Activated CD4-positive, alpha-beta T cell treated with anti-CD3 and anti-CD28 coated beads, Interleukin-2, Interleukin-6, amounts not matched to agents 100 ng/mL and 50 ng/mL, durations not matched to agents 16 hours and 8 hours (primary cell): Measurements from ENCODE around the gene ABCB9.
A peak's percentile ranks its signal among the peaks of the same experiment; 100 is the strongest.
"Not testable (repeated sequence)": the region's sequence is repeated elsewhere in the genome, so short reads cannot be mapped to it uniquely, and the experiment has no call there.

Experiments used
- DNase-seq: peaks from one replicate; pipeline ENCODE4 v3.0.0-alpha.2; 2020

Gene ABCB9

DNA sequence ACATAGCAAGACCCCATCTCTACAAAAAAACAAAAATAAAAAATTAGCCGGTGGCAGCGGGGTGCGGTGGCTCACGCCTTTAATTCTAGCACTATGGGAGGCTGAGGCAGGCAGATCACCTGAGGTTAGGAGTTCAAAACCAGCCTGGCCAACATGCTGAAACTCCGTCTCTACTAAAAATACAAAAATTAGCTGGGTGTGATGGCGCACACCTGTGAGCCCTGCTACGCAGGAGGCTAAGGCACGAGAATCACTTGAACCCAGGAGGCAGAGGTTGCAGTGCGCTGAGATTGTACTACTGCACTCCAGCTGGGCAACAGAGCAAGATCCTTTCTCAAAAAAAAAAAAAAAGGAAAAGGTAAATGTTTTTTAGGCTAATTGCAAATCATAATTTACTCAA, 73.5 kb downstream of the ABCB9 start:
- DNase-seq = not testable (repeated sequence)

DNA sequence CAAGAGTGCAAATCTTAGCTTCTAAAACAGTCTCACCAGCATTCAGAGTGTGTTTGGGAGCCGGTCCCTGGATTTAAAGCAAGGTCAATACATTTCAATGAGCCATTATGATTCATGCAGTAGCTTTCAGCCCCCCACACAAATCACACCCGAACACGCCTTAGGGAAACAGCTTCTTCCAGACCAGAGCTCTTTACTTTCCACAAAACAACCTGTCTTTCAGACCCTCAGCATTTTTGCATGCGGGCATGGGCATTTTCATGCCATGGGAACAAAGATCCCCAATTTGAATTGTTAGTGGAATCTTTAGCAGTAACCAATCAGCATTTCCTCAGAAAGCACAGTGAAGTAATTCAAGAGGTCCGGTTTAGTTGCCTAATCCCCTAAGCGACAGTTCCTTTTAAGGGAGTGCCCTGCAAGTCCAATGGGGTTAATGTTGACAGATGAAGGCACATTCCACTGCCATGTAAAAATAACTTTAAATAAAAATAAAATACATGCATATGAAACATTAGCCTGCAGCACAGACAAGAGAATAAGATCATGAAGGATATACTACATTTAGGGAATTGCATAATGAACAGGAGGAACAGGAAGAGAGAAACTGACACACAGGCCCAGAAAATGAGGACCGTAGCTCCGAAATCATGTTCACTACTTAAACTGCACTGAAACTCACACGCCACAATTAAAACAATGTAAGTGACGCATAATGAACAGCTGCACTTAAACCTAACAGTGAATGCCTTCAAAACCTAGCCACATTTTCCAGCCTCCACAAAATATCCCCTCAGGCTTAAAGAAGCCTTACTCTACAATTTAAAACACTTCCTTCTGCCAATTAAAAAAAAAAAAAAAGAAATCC, 74.4 kb downstream of the ABCB9 start:
- no peak for DNase-seq

DNA sequence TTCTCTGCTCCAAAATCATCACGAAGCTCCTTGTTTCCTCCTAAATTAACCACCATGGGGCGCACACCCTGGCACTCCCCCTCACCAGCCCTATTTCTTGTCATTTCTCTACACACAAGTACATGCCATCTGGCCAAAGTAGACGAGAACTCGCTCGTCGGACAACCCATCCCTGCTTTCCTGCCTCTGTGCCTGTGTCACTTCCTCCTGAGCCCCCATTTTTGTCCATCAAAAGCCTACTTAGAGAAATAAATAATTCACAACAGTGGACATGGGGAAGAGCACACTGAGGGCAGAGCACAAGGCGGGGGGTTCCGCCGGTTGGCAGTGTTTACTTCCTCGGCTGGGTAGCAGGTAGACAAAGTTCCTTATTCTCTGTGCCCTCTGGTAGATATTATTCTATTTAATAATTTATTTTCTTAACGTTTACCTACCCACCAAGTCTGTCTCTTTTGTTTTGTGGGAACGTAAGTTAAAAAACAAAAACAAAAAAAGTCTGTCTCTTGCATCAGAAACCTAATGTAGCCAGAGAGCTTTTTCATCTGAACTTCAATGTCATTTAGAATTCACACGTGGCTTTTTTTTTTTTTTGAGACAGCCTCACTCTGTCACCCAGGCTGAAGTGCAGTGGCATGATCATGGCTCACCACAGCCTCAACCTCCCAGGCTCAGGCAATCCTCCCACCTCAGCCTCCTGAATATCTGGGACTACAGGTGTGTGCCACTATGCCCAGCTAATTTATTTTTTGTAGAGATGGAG, 76.3 kb downstream of the ABCB9 start:
- DNase-seq = no peak

DNA sequence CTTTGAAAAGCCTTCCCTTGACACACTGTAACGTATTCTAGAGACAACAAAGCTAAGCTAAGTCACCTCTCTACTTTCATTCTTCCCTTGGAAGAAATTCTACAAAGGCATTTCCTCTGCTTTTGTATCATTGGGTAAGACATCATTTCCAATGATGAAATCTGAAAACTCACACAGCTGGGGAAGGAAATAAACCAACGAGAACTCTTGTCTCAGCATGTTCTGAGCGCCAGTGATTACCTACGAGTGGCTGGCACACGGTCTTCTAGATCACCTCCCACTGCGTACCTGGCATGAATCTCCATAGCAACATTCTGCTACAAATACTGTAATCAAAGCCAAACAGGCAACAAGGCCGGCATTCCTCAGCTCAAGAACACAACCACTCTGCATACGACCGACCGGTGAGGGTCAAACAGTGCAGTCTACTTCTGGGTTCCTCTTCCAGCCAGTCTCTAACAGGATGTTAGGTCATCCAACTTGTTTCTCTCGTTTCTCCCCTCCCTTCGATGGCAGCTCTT, 78.0 kb downstream of the ABCB9 start:
- DNase-seq = peak; percentile 69

DNA sequence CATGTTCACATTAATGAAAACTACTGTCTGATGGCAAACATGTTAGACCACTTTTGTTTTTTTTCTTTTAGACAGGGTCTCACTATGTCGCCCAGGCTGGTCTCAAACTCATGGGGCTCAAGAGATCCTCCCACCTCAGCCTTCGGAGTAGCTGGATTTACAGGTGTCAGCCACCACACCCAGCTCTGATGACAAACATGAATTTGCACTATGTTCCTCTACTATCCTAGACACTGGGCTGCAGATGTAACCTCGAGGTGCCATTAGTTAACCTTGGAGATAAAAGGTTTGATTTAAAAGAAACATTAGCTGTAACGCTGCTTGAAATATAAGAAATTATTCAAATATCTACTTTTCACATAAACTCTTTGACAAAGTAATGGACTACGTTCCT, 78.4 kb downstream of the ABCB9 start:
- DNase-seq = no peak

DNA sequence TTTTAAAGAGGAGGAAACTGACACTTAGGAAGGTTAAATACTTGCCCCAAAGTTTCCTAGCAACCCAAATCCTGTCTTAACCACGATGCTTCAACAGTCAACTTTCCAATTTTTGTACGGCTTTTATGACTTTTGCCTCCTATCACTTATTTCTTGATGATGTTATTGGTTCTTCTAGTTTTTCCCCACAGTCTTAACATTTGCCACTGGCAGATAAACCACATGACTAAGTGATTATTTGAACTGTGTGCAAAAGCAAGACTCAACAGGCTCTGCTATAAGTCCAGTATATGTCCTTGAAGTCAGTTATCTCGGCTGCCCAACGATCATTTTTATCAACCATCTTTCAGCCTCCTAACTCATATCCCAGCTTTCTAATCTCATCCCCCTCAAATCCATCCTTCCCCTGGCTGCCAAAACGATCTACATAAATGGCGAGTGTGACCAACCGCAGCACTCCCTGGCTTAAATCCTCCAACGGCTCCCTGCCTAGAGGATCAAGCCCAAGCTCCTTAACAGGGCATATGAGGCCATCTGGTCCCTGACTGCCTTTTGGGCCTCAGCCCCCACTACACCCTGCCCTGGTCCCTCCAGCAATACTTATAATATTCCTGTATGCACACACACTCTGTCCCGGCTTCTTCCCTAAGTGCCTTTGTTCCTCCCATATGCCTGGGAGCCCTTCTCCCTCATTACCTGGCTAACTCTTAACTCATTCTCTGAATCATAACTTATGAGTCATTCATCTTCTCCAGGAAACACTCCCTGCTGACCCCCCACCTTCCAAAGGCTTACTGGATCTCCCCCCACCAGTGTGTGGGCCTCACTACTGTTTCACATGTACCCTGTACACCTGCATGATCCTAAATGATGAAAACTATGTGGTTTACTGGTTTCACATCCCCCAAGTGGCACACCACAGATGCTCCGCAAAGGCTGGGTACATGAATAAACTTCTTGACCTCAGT, 79.1 kb downstream of the ABCB9 start:
- DNase-seq = peak; percentile 79

DNA sequence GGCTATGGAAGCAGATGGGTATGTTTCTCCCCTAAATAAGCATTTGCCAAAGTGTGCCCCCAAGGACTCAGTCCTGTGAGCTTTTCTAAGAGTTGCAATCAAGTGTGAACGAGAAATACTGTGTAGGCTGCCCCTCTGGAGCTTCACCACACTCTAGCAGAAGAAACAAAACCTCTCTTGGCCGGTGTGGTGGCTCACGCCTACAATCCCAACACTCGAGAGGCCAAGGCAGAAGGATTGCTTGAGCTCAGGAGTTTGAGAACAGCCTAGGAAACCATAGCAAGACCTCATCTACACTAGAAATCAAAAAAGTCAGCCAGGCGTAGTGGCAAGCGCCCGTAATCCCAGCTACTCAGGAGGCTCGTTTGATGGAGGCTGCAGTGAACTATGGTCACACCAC, 80.1 kb downstream of the ABCB9 start:
- no peak for DNase-seq

DNA sequence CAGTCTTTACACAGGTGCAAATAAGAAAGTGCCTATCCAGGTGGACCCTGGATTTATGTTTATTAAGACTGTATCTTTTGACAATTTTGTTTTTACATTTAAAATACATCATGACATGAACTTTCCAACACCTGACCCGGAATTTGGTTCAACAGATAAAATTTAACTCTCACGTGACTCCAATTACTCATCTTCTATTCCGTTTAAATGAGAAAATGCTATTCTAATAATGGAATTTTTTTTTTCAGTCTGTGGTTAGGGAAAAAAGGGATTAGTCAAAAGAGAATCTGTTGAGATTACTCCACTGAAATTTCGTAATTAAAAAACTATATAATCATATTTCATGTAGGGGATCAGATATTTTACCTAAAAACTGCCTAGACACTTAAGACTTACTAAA, 81.4 kb downstream of the ABCB9 start:
- DNase-seq = no peak

DNA sequence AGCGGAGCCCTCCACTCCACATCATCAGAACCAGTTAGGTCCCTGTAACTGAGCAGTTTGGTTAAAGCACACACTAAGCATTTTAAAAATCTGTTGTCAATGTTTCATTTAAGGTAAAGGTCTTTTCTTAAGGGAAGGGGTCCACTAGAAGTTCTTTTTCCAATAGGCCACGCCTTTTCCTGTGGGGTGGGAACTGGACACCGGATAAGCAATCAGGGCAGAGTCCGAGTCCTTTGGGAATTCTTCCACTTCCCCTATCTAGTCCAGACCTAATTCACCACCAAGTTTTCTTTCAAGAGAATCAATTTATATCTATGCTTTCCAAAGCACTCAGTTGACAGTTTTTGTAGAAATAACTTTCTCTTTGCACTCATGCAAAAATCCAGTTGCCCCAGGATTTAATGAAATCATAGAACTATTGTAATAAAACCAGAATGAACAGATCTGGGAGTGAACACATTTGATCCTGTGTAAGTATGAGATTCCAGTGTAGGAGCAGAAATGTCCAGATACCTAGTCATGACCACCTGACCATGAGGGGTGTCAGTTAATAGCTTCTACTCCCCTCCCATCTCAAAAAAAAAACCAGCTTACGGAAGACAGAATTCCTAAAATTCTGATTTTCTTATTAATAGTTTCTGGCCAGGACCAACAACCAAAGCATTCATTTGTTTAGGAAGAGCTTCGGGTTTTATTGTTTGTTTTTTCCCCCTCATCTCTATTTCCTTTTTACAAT, 82.0 kb downstream of the ABCB9 start:
- DNase-seq = no peak

DNA sequence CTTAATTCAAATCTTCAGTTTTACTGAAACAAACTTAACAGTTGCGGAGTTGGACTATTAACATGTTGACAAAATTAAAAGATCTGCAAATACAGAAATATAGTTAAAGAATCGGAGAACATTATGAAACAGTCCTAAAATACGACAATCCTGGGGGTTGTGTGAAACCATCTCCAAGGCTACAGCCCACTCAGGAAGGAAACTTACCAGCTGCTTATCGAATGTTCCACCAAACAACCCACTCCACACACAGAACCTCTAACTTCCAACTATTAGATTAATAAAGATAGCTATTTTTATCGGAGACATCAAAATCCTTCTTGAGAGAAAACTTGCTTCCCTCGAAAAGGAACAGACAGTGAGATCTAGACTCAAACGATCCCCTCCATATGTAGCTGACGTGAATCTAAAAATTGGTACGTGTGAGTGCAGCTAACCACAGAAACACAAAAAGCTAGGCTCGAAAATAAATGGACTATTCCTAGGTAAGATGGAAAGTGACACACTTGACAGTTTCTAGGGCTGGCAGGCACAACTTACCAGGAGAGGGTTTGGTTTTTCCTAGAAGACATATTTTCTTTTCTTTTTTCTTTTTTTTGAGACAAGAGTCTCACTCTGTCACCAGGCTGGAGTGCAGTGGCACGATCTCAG, 83.2 kb downstream of the ABCB9 start:
- peak; percentile 44 for DNase-seq

DNA sequence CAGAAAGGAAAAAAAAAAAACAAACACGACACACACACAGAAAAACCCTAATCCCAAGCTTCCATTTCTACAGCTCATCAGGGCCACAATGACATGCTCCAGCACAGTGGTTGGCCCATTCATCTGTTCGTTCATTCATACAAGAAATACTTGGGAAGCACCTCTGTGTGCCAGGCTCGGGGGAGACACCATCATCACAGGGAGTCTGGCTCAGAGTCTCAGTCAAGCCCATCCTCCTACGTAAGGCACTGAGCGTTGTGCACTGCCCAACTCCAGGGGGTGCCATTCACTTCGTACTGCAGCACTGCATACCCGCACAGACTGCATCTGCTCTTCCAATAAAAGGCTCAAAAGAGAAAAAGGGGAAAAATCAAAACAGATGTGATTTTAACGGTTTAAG, 85.6 kb downstream of the ABCB9 start:
- no peak for DNase-seq

DNA sequence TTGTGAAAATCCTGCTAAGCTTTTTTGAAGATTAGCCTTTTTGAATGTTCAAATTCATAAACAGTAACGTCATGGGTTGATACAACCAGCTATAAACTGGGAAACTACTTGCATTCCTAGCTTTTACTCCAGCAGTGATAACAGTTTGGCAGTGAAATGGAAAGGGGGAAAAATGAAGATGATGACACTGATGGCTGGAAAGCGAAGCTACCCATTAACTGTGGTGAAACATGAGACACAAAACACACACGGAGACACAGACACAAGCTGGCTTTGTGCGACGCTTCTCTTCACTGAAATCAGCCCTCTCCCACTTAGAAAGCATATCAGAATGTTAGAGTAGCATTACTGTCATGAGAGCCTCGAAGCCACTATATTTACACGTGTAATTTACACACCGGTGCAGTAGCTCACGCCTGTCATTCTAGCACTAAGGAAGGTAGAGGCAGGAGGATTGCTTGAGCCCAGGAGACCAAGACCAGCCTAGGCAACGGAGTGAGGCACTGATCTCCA, 86.1 kb downstream of the ABCB9 start:
- no peak for DNase-seq
